LHCN-M2 (cell line): ENCODE measurements around the gene REM1. TPM values are rescaled to one million over a fixed set of nuclear protein-coding genes. Genes with fewer than 3 reads are reported as not detected.

Experiments used
- DNase-seq: peaks from one replicate; pipeline ENCODE4 v3.0.0-alpha.2; 2012; ENCODE audit warnings: low read depth
- total RNA-seq: library from RNA; depleted of rRNA; stranded (reverse); fragments of >200 nt; gene quantifications from 2 replicates; pipeline ENCODE4 v1.2.3, GENCODE V29; 2014; rRNA removed

REM1 gene
- total RNA-seq, 1 experiment from 2014 or later, result not detected

DNA sequence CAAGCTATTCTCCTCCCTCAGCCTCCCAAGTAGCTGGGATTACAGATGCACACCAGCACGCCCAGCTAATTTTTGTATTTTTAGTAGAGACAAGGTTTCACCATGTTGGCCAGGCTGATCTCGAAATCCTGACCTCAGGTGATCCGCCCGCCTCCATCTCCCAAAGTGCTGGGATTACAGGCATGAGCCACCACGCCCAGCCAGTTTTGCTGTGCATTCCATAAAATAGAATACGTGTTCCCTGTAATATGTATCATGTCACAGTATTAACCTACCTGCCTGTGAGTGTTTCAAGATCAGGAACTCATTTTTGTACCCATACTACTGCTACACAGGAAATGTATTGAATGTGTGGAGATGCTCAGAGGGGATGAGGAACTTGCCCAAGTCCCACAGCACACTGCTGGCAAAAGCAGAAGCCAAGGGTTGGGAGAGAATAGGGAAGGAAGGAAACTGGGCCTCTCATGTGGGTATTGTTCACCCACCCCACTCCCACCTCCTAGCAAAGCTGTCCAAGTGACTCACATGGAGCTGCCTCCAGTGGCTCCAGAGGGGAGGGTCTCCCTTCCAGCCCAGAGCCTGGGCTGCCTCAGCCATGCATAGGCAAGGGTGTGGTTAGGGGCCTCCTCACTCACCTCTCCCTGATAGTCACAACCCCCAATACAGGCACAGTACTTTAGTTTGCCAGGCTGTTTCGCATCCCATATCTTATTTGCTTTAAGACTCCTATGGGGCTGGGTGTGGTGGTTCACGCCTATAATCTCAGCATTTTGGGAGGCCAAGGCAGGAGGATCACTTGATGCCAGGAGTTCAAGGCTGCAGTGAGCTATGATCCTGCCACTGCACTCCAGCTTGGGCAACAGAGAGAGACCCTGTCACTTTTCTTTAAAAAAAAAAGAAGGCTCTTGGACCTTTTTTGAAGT, 48.5 kb downstream of the REM1 start:
- no peak for DNase-seq

DNA sequence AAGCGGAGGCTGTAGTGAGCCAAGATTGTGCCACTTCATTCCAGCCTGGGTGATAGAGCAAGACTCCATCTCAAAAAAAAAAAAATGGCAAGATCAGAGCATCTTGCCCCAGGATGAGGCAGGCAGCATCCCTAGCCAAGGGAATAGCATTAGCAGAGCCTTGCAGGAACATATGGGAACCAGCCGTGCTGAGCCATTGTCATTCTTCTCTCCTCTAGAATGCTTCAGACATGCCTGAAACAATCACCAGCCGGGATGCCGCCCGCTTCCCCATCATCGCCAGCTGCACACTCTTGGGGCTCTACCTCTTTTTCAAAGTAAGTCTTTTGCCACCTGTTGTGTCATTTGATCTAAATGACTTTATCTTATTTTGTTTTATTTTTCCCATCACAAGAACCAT, 52.2 kb downstream of the REM1 start:
- no peak for DNase-seq

Other genes starting within 250 kb of the REM1 start
- gene DEFB115, start 217.6 kb upstream of the REM1 start, total RNA-seq, result not detected in 2 replicates
- gene DEFB116, start 166.7 kb upstream of the REM1 start, total RNA-seq, result not detected in 2 replicates
- not detected in 2 replicates for gene DEFB118, start 106.7 kb upstream of the REM1 start, total RNA-seq
- not detected in 2 replicates for gene DEFB119, start 84.7 kb upstream of the REM1 start, total RNA-seq
- not detected in 2 replicates for gene DEFB121, start 69.1 kb upstream of the REM1 start, total RNA-seq
- not detected in 2 replicates for gene DEFB123, start 34.7 kb upstream of the REM1 start, total RNA-seq
- not detected in 2 replicates for gene DEFB124, start 161 bp upstream of the REM1 start, total RNA-seq
- gene HM13, start 39.2 kb downstream of the REM1 start, total RNA-seq, result 66.4 and 105 TPM in 2 replicates
- 775 and 1,134 TPM in 2 replicates for gene ID1, start 130.0 kb downstream of the REM1 start, total RNA-seq
- not detected in 2 replicates for gene COX4I2, start 162.6 kb downstream of the REM1 start, total RNA-seq
- gene BCL2L1, start 247.6 kb downstream of the REM1 start, total RNA-seq, result 328 and 368 TPM in 2 replicates